KMS-11 (cell line): Measurements from ENCODE around the gene EPHB1.
"Not testable (repeated sequence)": the region's sequence is repeated elsewhere in the genome, so short reads cannot be mapped to it uniquely, and the experiment has no call there.

ENCODE experiments used
- H2AFZ ChIP-seq: fragments of 200-600 bp; sonication (generic); 2 replicates; pipeline ENCODE4 v1.6.1; 2016; ENCODE audit warnings: antibody characterized with exemption, mixed run types, low read depth
- H3K27ac ChIP-seq: fragments of 200-600 bp; sonication (generic); 2 replicates; pipeline ENCODE4 v1.6.1; 2016; ENCODE audit warnings: mild to moderate bottlenecking, mixed run types
- H3K27me3 ChIP-seq: fragments of 200-600 bp; sonication (generic); 2 replicates; pipeline ENCODE4 v1.6.1; 2017; ENCODE audit warnings: mild to moderate bottlenecking, low read depth, mixed run types, moderate library complexity; ENCODE audit not compliant: insufficient read depth
- H3K36me3 ChIP-seq: fragments of 200-600 bp; sonication (generic); 2 replicates; pipeline ENCODE4 v1.6.1; 2017; ENCODE audit warnings: mild to moderate bottlenecking, mixed run types; ENCODE audit not compliant: insufficient read depth
- H3K4me1 ChIP-seq: fragments of 200-600 bp; sonication (generic); 2 replicates; pipeline ENCODE4 v1.6.1; 2016; ENCODE audit warnings: mild to moderate bottlenecking, low read depth, mixed run types; ENCODE audit not compliant: poor library complexity, severe bottlenecking
- H3K4me2 ChIP-seq: fragments of 200-600 bp; sonication (generic); 2 replicates; pipeline ENCODE4 v1.7.0; 2016; ENCODE audit warnings: mild to moderate bottlenecking, mixed run types
- H3K4me3 ChIP-seq: fragments of 200-600 bp; sonication (generic); IDR thresholded peaks from 2 replicates; pipeline ENCODE4 v1.6.1; 2017; ENCODE audit warnings: low read depth, low read length, mixed read lengths; ENCODE audit not compliant: insufficient read depth
- H3K79me2 ChIP-seq: fragments of 200-600 bp; sonication (generic); 2 replicates; pipeline ENCODE4 v1.6.1; 2016; ENCODE audit warnings: low read depth, mixed run types; ENCODE audit not compliant: insufficient read depth
- H3K9ac ChIP-seq: fragments of 200-600 bp; sonication (generic); 2 replicates; pipeline ENCODE4 v1.6.1; 2016; ENCODE audit warnings: mild to moderate bottlenecking, mixed run types
- H4K20me1 ChIP-seq: fragments of 200-600 bp; sonication (generic); 2 replicates; pipeline ENCODE4 v1.6.1; 2016; ENCODE audit warnings: mild to moderate bottlenecking, mixed run types; ENCODE audit not compliant: insufficient read depth
- TF ChIP-seq, protein P1 (sequence below): fragments of 200-600 bp; sonication (generic); conservative IDR thresholded peaks from 2 replicates; pipeline ENCODE4 v1.6.1; 2017; ENCODE audit warnings: low read depth, mild to moderate bottlenecking, antibody characterized with exemption, low read length, moderate library complexity, mixed read lengths

EPHB1 gene

DNA sequence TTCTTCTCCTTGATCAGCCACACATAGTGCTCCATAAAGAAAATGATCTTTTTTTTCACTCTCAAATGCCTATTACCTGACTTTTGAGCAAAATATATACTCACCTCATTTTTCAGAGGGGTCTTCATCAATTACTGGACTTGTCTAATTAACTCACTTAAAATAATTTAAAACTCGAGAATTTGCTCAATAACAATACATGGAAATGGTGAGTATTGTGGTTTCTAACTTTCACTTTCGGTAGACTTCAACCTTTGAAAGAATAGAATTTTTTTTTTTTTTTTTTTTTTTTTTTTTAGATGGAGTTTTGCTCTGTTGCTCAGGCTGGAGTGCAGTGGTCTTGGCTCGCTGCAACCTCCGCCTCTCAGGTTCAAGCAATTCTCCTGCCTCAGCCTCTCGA, 17.7 kb upstream of the EPHB1 start:
- H2AFZ ChIP-seq: no peak overlapping the region

DNA sequence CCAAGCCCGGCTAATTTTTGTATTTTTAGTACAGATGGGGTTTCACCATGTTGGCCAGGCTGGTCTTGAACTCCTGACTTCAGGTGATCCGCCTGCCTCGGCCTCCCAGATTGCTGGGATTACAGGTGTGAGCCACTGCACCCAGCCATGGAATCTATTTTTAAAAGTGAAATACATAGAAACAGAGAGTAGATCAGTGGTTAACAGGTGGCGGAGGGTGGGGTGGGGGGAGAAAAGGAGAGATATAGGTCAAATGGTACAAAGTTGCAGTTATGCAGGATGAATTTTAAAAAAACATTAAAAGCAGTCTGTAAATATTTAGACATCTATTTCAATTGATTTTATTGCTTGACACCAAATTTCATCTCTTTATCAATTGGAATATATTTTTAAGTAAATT, 6.8 kb upstream of the EPHB1 start:
- not testable (repeated sequence) for H2AFZ ChIP-seq, H3K4me3 ChIP-seq, H4K20me1 ChIP-seq, H3K27ac ChIP-seq, H3K4me2 ChIP-seq, H3K27me3 ChIP-seq, H3K9ac ChIP-seq, H3K79me2 ChIP-seq, H3K4me1 ChIP-seq, H3K36me3 ChIP-seq

More for the DNA sequence above, 17.7 kb upstream of the EPHB1 start:
- H3K9ac ChIP-seq: no peak overlapping the region
- H3K4me2 ChIP-seq: no peak overlapping the region; the same call in 1 of the 2 replicates
- no peak overlapping the region for H3K27ac ChIP-seq
- no peaks in the 10 kb centered on the region for H3K27me3 ChIP-seq
- TF ChIP-seq, protein P1, sequence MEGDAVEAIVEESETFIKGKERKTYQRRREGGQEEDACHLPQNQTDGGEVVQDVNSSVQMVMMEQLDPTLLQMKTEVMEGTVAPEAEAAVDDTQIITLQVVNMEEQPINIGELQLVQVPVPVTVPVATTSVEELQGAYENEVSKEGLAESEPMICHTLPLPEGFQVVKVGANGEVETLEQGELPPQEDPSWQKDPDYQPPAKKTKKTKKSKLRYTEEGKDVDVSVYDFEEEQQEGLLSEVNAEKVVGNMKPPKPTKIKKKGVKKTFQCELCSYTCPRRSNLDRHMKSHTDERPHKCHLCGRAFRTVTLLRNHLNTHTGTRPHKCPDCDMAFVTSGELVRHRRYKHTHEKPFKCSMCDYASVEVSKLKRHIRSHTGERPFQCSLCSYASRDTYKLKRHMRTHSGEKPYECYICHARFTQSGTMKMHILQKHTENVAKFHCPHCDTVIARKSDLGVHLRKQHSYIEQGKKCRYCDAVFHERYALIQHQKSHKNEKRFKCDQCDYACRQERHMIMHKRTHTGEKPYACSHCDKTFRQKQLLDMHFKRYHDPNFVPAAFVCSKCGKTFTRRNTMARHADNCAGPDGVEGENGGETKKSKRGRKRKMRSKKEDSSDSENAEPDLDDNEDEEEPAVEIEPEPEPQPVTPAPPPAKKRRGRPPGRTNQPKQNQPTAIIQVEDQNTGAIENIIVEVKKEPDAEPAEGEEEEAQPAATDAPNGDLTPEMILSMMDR: no peak
- no peaks in the 10 kb centered on the region for H3K79me2 ChIP-seq
- no peaks in the 10 kb centered on the region for H3K36me3 ChIP-seq
- H4K20me1 ChIP-seq: no peaks in the 10 kb centered on the region
- peaks cover 11% of the 10 kb centered on the region for H3K4me1 ChIP-seq
- H3K4me3 ChIP-seq: no peak overlapping the region

DNA sequence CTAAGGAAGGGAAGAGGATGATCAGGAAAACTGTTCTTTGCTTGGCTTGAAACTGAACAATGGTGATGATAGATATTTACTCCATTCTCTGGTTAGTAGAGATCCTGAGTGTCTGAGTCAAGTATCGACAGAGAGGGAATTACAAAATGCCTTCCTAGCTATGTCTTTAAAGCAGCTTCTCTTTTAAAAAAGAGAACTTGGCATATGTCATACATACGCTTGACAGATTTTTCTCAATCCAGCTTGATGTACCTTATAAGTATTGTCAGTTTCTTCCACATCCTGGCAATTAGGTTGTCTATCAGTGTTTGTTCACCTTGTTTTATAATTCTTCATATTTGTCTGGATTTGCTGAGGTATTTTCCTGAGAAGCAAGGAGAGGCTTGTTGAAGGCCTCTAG, 5.0 kb upstream of the EPHB1 start:
- Histone ChIP-seq H3K27ac (no peak overlapping the region), H4K20me1 (no peaks in the 10 kb centered on the region), H3K9ac (no peak overlapping the region), H3K36me3 (no peaks in the 10 kb centered on the region), H3K4me1 (peaks cover 4% of the 10 kb centered on the region), H3K4me3 (no peak overlapping the region), H2AFZ (no peak overlapping the region), H3K79me2 (no peaks in the 10 kb centered on the region), H3K4me2 (no peak overlapping the region), H3K27me3 (no peaks in the 10 kb centered on the region)
- TF ChIP-seq, protein P1: no peak

DNA sequence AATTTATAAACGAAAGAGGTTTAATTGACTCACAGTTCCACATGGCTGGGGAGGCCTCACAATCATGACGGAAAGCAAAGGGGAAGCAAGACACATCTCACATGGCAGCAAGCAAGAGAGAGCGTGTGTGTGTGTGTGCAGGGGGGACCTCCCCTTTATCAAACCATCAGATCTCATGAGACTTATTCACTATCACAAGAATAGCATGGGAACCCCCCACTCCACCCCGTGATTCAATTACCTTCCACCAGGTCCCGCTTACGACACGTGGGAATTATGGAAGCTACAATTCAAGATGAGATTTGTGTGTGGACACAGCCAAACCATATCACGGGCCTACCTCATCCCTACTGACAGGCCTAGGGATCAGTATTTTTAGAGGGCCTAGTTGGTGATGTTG, 3.1 kb upstream of the EPHB1 start:
- Histone ChIP-seq H3K79me2 (no peaks in the 10 kb centered on the region), H3K4me2 (no peak overlapping the region), H3K36me3 (no peaks in the 10 kb centered on the region), H4K20me1 (no peaks in the 10 kb centered on the region), H3K9ac (no peak overlapping the region), H3K4me3 (no peak overlapping the region), H3K27ac (no peak overlapping the region), H3K4me1 (peaks cover 4% of the 10 kb centered on the region), H2AFZ (no peak overlapping the region), H3K27me3 (no peaks in the 10 kb centered on the region)
- TF ChIP-seq, protein P1: no peak

DNA sequence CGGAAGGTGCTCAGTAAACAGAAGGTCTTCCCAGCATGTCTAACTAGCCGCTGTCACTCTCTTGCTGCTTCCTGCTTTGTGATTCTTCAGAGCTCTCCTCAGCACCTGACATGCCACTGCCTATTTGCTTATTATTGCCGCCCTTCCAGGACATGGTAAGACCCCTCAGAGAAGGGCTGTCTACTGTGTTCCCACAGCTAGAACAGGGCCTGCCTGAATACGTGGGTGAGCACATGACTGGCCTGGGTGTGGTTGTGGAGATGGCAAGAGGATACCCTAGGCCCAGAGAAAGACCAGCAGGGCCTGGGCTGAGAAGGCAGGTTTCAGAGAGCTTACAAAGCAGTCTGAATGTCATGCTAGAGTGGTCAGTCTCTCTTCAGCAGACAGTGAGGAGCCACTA, 2.4 kb upstream of the EPHB1 start:
- Histone ChIP-seq H3K27ac (no peak overlapping the region), H3K79me2 (no peaks in the 10 kb centered on the region), H3K27me3 (no peaks in the 10 kb centered on the region), H2AFZ (no peak overlapping the region), H3K4me3 (no peak overlapping the region), H3K36me3 (no peaks in the 10 kb centered on the region), H3K9ac (no peak overlapping the region), H3K4me1 (peaks cover 4% of the 10 kb centered on the region), H3K4me2 (no peak overlapping the region), H4K20me1 (no peaks in the 10 kb centered on the region)
- TF ChIP-seq, protein P1: no peak
